D721Med (cell line): Measurements from ENCODE around the gene CDH13.

Experiments
- DNase-seq: peaks from one replicate; pipeline ENCODE4 v3.0.0; 2011; ENCODE audit warnings: low spot score; ENCODE audit not compliant: insufficient read length
- FAIRE-seq: peaks from 2 replicates; lab custom pipeline; 2011; peaks lifted over from hg19 to GRCh38; lab: Jason Lieb, UNC
- TF ChIP-seq, protein P1 (sequence below): IDR thresholded peaks from 2 replicates; pipeline ENCODE4 v1.5.1; 2012; ENCODE audit warnings: mild to moderate bottlenecking, control low read depth; ENCODE audit not compliant: insufficient read depth; ENCODE audit errors: missing control alignments

The CDH13 gene

GRCh38 chr16:83586036-83586435, 959.3 kb downstream of the CDH13 start:
- FAIRE-seq = no peak
- TF ChIP-seq, protein P1, sequence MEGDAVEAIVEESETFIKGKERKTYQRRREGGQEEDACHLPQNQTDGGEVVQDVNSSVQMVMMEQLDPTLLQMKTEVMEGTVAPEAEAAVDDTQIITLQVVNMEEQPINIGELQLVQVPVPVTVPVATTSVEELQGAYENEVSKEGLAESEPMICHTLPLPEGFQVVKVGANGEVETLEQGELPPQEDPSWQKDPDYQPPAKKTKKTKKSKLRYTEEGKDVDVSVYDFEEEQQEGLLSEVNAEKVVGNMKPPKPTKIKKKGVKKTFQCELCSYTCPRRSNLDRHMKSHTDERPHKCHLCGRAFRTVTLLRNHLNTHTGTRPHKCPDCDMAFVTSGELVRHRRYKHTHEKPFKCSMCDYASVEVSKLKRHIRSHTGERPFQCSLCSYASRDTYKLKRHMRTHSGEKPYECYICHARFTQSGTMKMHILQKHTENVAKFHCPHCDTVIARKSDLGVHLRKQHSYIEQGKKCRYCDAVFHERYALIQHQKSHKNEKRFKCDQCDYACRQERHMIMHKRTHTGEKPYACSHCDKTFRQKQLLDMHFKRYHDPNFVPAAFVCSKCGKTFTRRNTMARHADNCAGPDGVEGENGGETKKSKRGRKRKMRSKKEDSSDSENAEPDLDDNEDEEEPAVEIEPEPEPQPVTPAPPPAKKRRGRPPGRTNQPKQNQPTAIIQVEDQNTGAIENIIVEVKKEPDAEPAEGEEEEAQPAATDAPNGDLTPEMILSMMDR = no peak

GRCh38 chr16:83586461-83587200, 959.9 kb downstream of the CDH13 start:
- TF ChIP-seq, protein P1 = no peak
- DNase-seq (peak; percentile 27), FAIRE-seq (no peak)

More at GRCh38 chr16:83586036-83586435, 959.3 kb downstream of the CDH13 start:
- no peak for DNase-seq

- DNase-seq (no peak), FAIRE-seq (no peak)
- TF ChIP-seq, protein P1 = no peak
Observed at GRCh38 chr16:83587201-83587600, 960.4 kb downstream of the CDH13 start.

DNA sequence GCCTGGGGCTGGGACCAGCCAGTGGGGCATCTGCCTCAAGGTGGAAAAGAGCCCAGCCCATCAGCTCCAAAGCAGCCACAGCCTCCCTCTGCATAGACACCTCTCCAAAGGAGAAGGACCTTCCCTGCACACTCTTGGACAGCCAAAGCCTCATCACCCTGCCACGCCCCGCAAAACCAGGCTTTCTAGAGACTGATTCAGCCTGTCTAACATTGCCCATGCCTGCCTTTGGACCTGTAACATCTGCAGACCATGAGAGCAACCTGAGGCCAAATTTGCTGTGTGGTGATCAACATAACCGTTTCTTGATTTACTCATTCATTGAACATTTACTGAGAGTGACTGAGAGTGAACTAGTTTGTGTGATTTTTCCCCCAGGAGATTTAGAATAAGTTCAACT, 961.3 kb downstream of the CDH13 start:
- no peak for DNase-seq
- no peak for FAIRE-seq
- TF ChIP-seq, protein P1 = no peak

GRCh38 chr16:83589576-83589975, 962.8 kb downstream of the CDH13 start:
- TF ChIP-seq, protein P1 = no peak
- FAIRE-seq (no peak), DNase-seq (no peak)

DNA sequence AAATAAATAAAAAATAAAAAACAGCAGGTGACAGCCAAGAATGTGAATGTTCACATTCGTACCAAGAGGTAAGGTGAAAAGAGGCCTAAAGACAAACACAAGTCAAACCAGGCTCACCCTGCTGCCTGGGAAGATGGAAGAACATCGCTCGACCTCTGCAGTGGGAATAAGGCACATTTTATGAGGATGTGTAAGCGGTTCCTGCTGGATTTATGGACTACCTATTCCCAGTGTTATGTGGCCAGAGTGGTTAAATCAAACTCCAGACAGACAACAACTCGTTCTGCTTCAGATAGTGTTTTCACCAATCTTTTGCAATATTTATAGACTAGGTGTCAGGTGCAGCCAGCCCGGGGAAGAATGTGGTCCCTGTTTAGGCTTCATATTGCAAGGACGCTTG, 966.0 kb downstream of the CDH13 start:
- FAIRE-seq = no peak
- TF ChIP-seq, protein P1 = no peak
- no peak for DNase-seq

DNA sequence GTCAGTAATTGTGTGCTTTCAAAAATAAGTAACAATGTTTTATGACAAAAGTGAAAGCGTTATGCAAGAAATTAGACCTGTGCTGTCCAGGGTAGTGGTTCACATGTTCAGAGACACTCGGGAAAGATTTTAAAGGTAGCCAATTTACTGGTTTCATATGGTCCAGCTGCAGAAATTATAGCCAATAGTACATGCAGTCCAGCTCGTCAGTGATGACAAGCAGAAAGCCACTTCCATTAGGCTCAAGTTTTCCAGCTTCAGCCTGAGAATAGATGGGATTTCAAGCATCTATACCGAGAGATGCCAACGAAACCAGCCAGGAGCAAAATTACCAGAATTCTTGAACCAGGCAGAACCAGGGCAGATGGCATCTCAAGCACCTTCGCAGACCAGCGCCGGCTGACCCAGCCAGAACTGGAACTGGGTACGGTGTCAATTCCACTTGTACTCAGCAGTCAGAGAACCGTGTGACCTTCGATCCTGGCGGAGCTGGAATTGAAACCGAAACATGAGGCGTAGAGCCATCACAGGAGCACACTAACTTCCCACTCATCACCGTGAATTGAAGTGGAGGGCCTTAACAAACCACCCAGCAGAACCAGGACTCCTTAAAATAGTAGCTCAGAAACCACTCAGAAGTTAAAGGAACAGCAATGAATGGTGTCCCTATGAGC, 973.2 kb downstream of the CDH13 start:
- FAIRE-seq (no peak), DNase-seq (no peak)

More for the DNA sequence above, 973.2 kb downstream of the CDH13 start:
- TF ChIP-seq, protein P1 = no peak
